NCI-H748 (cell line): Measurements from ENCODE around the gene ENTPD7.
"Not testable (repeated sequence)": the region's sequence is repeated elsewhere in the genome, so short reads cannot be mapped to it uniquely, and the experiment has no call there.

Experiments
- DNase-seq: peaks from one replicate; lab custom pipeline; 2025; ENCODE audit not compliant: unreplicated experiment; lab: John Stamatoyannopoulos, UW

Gene ENTPD7

GRCh38 chr10:99742254-99742653, 82.9 kb downstream of the ENTPD7 start:
- no peak for DNase-seq

DNA sequence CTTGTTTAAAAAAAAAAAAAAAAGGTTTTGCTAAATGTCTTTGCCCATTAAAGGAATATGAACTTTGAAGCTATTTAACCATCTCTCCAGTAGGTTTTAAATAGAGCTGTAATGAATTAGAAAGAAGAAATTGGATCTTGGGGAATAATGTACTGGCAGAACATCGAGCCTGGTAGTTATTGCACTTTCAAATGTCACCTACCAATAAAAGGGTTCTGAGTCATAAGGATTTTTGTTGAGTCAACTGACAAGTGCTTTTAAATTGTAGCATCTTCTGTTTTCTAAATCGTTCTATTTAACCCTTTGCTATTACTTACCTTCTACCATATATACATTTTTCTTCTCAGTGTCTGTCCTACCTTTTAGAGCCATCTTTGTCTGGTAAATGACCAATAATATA, 83.4 kb downstream of the ENTPD7 start:
- no peak for DNase-seq

DNA sequence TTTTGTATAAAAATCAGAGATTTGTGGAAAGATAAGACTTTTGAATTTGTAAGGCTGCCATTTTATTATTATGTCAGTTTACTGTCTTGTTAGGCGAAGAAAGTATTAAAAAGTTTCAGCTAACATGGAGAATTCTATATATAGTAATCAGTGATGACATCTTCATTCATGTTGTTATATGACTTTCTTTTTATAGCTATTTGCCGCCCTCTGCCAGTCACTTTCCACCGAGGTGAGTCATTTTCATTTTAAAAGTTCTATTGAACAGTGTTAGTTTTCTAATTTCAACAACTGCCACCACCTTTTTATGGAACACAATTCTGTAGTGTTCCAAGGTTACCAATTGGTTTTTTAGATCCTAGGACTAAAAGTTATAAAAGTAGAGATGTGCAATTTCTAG, 84.5 kb downstream of the ENTPD7 start:
- no peak for DNase-seq

DNA sequence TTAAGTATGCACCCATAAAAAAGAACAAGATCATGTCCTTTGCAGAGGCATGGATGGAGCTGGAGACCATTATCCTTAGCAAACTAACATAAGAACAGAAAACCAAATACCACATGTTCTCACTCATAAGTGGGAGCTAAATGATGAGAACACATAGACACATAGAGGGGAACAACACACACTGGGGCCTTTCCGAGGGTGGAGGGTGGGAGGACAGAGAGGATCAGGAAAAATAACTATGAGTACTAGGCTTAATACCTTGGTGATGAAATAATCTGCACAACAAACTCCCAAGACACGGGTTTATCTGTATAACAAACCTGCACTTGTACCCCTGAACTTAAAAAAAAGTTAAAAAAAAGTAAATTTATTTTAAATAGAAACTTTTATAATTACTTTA, 86.9 kb downstream of the ENTPD7 start:
- not testable (repeated sequence) for DNase-seq

- DNase-seq, result no peak
Measured at GRCh38 chr10:99748823-99749451, 89.6 kb downstream of the ENTPD7 start.

DNA sequence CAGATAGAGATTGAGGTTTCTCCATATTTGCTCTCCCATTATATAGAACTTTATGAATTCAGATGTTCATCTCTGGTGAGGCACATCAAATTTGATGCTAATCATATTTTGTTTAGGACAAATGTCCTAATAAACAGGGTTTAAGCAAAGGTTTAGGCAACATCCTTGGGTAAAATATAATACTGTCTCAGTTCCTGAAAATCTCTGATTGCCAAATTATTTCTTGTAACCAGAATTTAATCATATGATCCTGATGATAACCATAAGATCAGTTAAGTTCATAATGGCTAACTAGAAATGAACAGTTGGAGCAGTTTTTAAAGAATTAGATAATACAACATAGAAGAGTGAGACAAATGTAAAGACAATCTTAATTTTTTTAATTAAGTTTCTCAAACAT, 91.3 kb downstream of the ENTPD7 start:
- no peak for DNase-seq

DNA sequence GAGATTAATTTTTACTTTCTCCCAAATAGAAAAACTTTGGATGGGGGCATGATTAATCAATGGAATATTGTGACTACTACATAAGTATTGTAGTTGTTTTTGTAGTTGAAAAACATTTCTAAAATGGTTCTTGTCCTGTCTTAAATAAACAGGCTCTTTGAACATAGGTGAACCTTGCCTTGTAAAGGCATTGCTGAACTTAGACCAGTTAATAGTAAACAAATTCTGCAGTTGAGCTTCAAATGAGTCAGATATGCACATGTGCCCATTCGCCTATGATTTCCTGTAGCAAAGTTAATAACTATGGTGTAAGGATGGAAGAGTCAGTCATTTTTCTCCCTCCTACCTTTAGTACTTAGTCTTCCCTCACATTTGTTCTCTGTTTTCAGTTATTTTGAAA, 95.4 kb downstream of the ENTPD7 start:
- no peak for DNase-seq
